Neural cell (in vitro differentiated cells): ENCODE measurements around the gene BTG2.

Source experiments
- CTCF ChIP-seq: fragments of 450-650 bp; IDR thresholded peaks from 2 replicates; pipeline ENCODE4 v1.5.1; 2014; ENCODE audit warnings: antibody characterized with exemption, mild to moderate bottlenecking, moderate library complexity; ENCODE audit not compliant: poor library complexity, severe bottlenecking
- EP300 ChIP-seq: fragments of 450-650 bp; conservative IDR thresholded peaks from 2 replicates; pipeline ENCODE4 v1.6.1; 2014; ENCODE audit warnings: antibody characterized with exemption, mild to moderate bottlenecking, moderate library complexity; ENCODE audit not compliant: poor library complexity, severe bottlenecking
- POLR2AphosphoS5 ChIP-seq: IDR thresholded peaks from 2 replicates; pipeline ENCODE4 v1.6.1; 2012
- TAF1 ChIP-seq: IDR thresholded peaks from 2 replicates; pipeline ENCODE4 v1.6.1; 2012; ENCODE audit warnings: low read depth

GRCh38 chr1:203324105-203325025 is 19.0 kb downstream of the BTG2 start:
- TF ChIP-seq POLR2AphosphoS5: no peak
- no peak for TF ChIP-seq CTCF
- no peak for TF ChIP-seq EP300
- no peak for TF ChIP-seq TAF1
